ENCODE results near the gene GRP. TPM values are rescaled to one million over a fixed set of nuclear protein-coding genes. Genes with fewer than 3 reads are reported as not detected.

Gene GRP
- total RNA-seq, 4 donors from 2014 or later, result 4.8 TPM; not detected in 3

DNA sequence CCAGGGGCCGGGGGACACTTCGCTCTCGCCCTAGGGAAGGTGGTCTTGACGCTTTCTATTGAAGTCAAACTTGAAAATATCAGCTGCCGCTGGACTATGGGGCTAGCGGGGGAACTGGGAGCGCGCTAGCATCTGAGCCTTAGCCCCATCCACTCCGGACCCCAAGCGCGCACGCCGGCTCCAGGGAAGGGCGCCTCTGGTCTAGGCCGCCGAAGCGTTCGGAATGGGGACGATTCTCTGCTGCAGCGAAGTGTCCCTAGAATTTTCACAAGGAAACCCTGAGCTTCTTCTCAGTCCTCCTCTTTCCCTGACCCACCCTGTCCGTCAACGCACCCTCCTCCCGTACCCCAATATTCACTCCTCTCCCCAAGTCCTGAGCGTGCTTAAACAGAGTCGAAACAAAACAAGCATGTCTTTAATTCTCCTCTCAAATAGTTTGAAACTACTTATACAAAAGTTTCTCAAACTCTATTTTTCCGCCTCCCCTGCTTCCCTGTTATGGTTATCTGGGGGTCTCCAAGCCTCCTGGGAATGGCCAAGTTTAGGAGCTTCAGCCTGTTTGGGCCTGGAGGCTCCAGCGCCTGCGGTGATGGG lies 48.3 kb downstream of the GRP start:
- WGBS, 2 donors (ENCODE audit: low coverage in 1 of 2), result 0 to 7% methylated on average over 2 to 9 of the region's 28 CpGs
- peaks cover 0 to 47% (median 14%) of the 10 kb centered on the region in 3 donors for H3K4me1 ChIP-seq
- no peak for ATAC-seq
- no peak overlapping the region for H3K27ac ChIP-seq
- H3K27me3 ChIP-seq, result peaks cover 100% of the 10 kb centered on the region
- TF ChIP-seq POLR2A (IDR thresholded peaks at IDR 0.05), result no peak
- TF ChIP-seq POLR2AphosphoS5 (IDR thresholded peaks at IDR 0.05), result no peak
- TF ChIP-seq, protein P1, sequence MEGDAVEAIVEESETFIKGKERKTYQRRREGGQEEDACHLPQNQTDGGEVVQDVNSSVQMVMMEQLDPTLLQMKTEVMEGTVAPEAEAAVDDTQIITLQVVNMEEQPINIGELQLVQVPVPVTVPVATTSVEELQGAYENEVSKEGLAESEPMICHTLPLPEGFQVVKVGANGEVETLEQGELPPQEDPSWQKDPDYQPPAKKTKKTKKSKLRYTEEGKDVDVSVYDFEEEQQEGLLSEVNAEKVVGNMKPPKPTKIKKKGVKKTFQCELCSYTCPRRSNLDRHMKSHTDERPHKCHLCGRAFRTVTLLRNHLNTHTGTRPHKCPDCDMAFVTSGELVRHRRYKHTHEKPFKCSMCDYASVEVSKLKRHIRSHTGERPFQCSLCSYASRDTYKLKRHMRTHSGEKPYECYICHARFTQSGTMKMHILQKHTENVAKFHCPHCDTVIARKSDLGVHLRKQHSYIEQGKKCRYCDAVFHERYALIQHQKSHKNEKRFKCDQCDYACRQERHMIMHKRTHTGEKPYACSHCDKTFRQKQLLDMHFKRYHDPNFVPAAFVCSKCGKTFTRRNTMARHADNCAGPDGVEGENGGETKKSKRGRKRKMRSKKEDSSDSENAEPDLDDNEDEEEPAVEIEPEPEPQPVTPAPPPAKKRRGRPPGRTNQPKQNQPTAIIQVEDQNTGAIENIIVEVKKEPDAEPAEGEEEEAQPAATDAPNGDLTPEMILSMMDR (IDR thresholded peaks at IDR 0.05), result no peak
- no peak for TF ChIP-seq EP300 (IDR thresholded peaks at IDR 0.05)
- no peaks in the 10 kb centered on the region for H3K9me3 ChIP-seq
- H3K36me3 ChIP-seq, result no peaks in the 10 kb centered on the region
- peak overlapping the region in 1 of 2 donors; percentile 24 for H3K4me3 ChIP-seq

GRCh38 chr18:59268721-59269562 lies 49.0 kb downstream of the GRP start:
- H3K4me1 ChIP-seq, result peaks cover 0 to 55% (median 21%) of the 10 kb centered on the region in 3 donors
- ATAC-seq, result peak; percentile 21

GRCh38 chr18:59269563-59270119 lies 49.7 kb downstream of the GRP start:
- Histone ChIP-seq H3K4me1 (peaks cover 0 to 58% (median 21%) of the 10 kb centered on the region in 3 donors), H3K4me3 (peak overlapping the region in 1 of 2 donors; percentile 24), H3K36me3 (no peaks in the 10 kb centered on the region), H3K27me3 (peaks cover 100% of the 10 kb centered on the region), H3K27ac (no peak overlapping the region), H3K9me3 (no peaks in the 10 kb centered on the region)
- TF ChIP-seq POLR2A (IDR thresholded peaks at IDR 0.05), result no peak
- no peak for TF ChIP-seq POLR2AphosphoS5 (IDR thresholded peaks at IDR 0.05)
- TF ChIP-seq, protein P1 (IDR thresholded peaks at IDR 0.05), result no peak
- TF ChIP-seq EP300 (IDR thresholded peaks at IDR 0.05), result no peak
- ATAC-seq, result no peak
- WGBS, 2 donors (ENCODE audit: low coverage in 1 of 2), result 8 to 10% methylated on average over 14 to 17 of the region's 17 CpGs

More at GRCh38 chr18:59268721-59269562, 49.0 kb downstream of the GRP start:
- Histone ChIP-seq H3K36me3 (no peaks in the 10 kb centered on the region), H3K27me3 (peaks cover 100% of the 10 kb centered on the region), H3K4me3 (peak overlapping the region in 1 of 2 donors; percentile 24), H3K27ac (no peak overlapping the region), H3K9me3 (no peaks in the 10 kb centered on the region)
- TF ChIP-seq, protein P1 (IDR thresholded peaks at IDR 0.05), result no peak
- TF ChIP-seq POLR2A (IDR thresholded peaks at IDR 0.05), result no peak
- TF ChIP-seq POLR2AphosphoS5 (IDR thresholded peaks at IDR 0.05), result no peak
- no peak for TF ChIP-seq EP300 (IDR thresholded peaks at IDR 0.05)
- WGBS, 2 donors (ENCODE audit: low coverage in 1 of 2), result 0% methylated on average over 4 of the region's 90 CpGs; no CpG with 5 or more reads in 1 of the 2 donors

DNA sequence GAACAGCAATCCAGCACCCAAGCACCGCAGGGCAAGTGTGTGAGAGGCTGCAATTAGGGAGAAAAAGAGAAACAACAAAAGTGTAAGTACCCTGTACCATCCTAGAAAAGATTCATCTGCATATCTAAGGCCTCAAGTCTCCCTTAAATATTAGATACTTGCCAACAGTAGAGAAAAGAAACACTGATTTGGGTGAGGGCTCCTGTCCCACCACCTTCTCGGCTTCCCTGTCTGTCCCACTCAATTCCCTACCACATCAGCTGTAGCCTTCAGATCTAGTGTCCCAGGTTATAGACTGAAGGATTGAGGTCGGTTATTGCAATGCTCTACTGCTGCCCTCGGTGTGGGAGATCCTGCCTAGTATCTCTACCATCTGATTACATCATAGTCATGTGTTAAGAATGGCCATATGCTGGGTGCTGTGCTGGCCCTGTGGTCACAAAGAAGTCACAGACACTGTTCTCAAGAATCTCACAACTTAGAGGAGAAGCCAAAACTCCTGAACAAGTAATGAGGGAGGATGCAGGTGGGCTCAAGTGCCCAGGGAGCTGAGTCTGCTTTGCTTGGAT lies 50.8 kb downstream of the GRP start:
- WGBS, 2 donors (ENCODE audit: low coverage in 1 of 2), result 24 to 30% methylated on average over 4 of the region's 4 CpGs
- H3K27me3 ChIP-seq, result peaks cover 100% of the 10 kb centered on the region
- H3K9me3 ChIP-seq, result no peaks in the 10 kb centered on the region
- H3K4me1 ChIP-seq, result peaks cover 0 to 48% (median 21%) of the 10 kb centered on the region in 3 donors
- ATAC-seq, result no peak
- H3K4me3 ChIP-seq, result no peak overlapping the region
- TF ChIP-seq POLR2AphosphoS5 (IDR thresholded peaks at IDR 0.05) (no peak), EP300 (IDR thresholded peaks at IDR 0.05) (no peak), POLR2A (IDR thresholded peaks at IDR 0.05) (no peak)
- TF ChIP-seq, protein P1 (IDR thresholded peaks at IDR 0.05), result no peak
- no peaks in the 10 kb centered on the region for H3K36me3 ChIP-seq
- no peak overlapping the region for H3K27ac ChIP-seq

Measured in gastroesophageal sphincter (tissue), 4 donors.